Stimulated activated CD8-positive, alpha-beta memory T cell treated with anti-CD3 and anti-CD28 coated beads, Interleukin-12 subunit alpha, Interleukin-12 subunit beta, amount 100 ng/mL, for 24 hours (primary cell): Measurements from ENCODE around the gene CCL2.

Source experiments
- DNase-seq: peaks from one replicate; pipeline ENCODE4 v3.0.0-alpha.2; 2020; ENCODE audit errors: extremely low read depth

The CCL2 gene

GRCh38 chr17:34265711-34266110 lies 10.6 kb downstream of the CCL2 start:
- DNase-seq = no peak

- no peak for DNase-seq
These were observed 14.9 kb downstream of the CCL2 start, which contains the start of gene CCL7 for GRCh38 chr17:34269969-34270368. Gene CCL7 (plus strand): TSS chr17:34270221. CDS start chr17:34270291, 70 bp downstream.

DNA sequence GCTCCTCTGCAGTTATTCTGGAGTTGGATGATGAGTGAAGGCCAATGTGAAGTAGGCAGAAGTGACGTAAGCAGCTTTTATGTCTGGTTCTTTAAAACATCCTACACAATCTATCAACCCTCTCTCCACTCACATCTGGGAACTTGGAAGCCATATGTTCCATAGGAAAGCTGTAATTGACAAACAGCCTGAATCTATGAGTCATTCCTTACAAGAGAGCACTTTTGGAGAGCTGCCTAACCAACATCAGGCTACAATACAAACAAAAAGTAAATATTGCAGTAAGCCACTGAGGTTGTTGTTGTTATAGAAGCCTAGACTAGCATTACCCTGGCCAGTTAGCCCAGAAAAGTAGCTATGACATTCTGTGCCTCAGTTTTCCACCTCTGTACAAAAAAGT lies 20.8 kb downstream of the CCL2 start:
- DNase-seq = no peak

DNA sequence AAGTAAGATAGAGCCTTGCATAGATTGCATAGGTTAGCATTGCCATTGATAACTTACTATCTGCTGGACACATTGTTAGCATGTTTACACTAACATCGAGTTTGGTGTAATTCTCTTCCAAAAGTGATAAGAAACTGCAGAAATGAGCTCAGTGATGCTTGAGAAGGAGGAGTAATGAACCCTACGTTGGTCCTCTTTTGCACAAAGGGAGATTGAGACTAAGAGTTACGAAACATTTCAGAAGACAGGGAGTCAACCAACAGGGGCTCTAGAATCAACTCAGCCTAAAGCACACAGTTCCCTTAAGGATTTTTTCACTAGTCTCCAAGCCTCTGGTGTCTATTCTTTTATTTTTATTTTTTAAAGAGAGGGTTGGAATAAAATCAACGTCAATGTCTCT lies 21.7 kb downstream of the CCL2 start:
- DNase-seq = no peak

GRCh38 chr17:34283571-34283970 lies 28.5 kb downstream of the CCL2 start:
- DNase-seq = no peak

DNA sequence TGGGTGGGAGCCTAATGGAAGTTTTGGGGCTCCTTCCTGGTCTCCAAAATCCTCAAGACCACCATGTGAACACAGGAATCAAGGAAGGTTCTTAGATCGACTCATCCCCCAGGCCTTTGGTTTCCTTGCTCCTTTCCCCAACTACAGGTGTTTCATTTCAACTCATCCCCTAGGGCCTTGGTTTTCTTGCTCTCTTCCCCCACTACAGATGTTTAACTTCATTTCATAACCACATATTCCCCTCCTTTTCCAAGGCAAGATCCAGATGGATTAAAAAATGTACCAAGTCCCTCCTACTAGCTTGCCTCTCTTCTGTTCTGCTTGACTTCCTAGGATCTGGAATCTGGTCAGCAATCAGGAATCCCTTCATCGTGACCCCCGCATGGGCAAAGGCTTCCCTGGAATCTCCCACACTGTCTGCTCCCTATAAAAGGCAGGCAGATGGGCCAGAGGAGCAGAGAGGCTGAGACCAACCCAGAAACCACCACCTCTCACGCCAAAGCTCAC lies 30.3 kb downstream of the CCL2 start, which contains the start of gene CCL11:
Gene CCL11, plus strand, starts transcription at position 457 of the 507 bp plus-strand sequence. CDS start 67 bp downstream, outside the sequence.
- no peak for DNase-seq

DNA sequence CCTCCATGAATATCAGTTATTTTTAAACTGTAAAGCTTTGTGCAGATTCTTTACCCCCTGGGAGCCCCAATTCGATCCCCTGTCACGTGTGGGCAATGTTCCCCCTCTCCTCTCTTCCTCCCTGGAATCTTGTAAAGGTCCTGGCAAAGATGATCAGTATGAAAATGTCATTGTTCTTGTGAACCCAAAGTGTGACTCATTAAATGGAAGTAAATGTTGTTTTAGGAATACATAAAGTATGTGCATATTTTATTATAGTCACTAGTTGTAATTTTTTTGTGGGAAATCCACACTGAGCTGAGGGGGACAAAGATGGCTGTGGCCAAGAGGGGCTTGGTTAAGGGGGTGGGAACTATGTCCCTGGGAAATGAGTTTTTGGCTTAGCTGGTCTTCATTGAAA lies 32.8 kb downstream of the CCL2 start:
- no peak for DNase-seq

- DNase-seq = no peak
These were observed 35.5 kb downstream of the CCL2 start for GRCh38 chr17:34290586-34290985.

DNA sequence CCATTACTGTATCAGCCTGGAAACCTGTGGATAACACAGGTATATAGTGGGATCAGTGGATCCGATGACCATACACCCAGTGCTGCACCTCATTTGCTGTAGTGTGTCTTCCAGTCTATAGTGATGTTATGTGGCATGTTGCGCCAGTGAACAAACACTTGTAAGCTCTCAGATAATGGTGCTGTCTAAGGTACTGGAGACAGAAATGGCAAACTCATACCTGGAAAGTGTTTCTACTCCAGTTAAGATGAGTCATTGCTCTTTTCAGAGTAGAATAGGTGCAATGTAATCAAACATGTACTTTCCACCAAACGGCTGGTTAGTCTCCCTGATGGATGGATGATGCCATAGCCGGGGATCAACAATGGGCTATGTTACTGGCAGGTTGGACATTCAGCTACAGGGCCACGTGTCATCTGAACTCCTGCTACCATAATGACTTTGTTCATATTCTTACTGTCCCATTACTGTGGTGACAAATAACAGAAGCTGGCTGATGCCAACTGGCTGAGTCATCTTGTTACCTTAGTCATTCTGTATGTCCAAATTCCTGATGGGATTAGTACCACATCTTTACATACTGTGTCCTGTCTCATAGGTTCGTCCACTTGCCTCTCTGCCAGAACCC lies 36.8 kb downstream of the CCL2 start:
- DNase-seq = no peak

GRCh38 chr17:34299027-34299426 lies 43.9 kb downstream of the CCL2 start:
- no peak for DNase-seq

- DNase-seq = no peak
These were observed 45.0 kb downstream of the CCL2 start for GRCh38 chr17:34299956-34300577.

- no peak for DNase-seq
These were observed 45.7 kb downstream of the CCL2 start for GRCh38 chr17:34300652-34301370.

DNA sequence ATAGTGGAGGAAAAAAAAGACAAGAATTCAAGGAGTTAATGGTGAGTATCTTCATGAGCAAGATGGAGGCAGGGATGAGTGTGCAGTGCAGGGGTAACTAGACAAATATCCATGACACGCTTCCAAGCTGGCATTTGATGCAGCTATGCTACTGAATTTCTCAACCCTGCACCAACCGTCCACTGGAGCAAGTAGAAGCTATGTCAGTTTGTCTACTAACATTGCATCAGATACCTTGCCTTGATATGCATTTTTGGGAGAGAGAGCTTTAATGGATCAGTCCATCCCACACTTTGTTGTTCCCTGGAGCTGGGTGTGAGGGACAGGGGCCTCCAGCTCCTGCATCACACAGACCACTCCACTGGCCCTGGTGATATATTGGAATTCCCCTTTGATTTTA lies 46.9 kb downstream of the CCL2 start:
- DNase-seq = no peak

DNA sequence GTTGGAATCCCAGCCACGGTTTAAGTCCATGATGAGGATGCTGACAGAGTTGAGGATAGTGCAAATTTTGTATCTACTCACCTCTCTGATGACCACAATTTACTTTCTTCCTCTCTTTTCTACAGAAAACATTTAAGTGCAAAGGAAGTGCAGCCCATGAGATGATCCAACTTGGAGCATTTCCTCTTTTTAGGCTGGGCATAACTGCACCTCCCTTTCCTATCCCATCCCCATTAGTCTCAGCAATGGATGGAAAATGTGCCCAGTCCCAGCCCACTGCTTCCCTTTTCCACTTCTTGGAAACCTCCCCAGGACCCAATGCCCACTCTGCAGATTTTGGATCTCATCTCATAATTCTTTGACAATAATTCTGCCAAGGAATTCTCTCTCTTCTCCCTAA lies 47.6 kb downstream of the CCL2 start:
- DNase-seq = no peak

DNA sequence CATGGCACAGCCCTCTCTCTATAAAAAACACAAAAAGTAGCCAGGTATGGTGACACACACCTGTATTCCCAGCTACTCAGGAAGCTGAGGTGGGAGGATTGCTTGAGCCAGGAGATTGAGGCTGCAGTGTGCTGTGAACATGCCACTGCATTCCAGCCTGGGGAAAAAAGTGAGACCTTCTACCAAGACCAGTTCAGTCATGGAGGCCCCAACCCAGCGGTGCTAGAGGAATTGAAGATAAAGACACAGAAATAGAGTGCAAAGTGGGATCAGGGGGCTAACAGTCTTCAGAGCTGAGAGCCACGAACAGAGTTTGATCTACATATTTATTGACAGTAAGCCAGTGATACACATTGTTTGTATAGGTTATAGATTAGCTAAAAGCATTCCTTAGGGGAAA lies 48.5 kb downstream of the CCL2 start:
- no peak for DNase-seq

GRCh38 chr17:34305061-34305460 lies 50.0 kb downstream of the CCL2 start:
- no peak for DNase-seq

DNA sequence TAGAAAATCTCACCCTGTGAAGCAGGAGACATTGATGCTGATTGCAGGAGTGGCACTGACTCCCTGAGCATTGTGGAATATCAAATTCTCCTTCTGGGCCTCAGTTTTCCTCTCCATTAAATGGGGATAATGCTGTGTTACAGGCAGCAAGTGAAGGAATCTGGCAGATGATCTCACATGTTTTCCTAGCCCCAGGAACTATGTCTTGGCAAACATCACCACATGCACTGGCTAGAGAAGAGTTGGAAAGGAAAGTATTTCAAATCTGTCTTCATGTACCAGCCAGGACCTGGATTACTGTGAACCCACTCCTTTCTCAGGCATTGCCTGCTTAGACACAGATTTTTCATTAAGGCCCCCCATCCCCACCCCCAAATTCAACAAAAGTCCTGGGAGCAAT lies 50.5 kb downstream of the CCL2 start:
- DNase-seq = no peak

GRCh38 chr17:34306466-34306865 lies 51.4 kb downstream of the CCL2 start:
- DNase-seq = no peak
